Keratinocyte (primary cell): Measurements from ENCODE around the gene DES. TPM values are rescaled to one million over a fixed set of nuclear protein-coding genes. Genes with fewer than 3 reads are reported as not detected.

Experiments used
- DNase-seq: peaks from one replicate; pipeline ENCODE4 v3.0.0-alpha.2; 2011; ENCODE audit warnings: low read depth, missing footprints, low spot score
- FAIRE-seq: peaks from 2 replicates; lab custom pipeline; 2011; peaks lifted over from hg19 to GRCh38; lab: Jason Lieb, UNC
- H2AFZ ChIP-seq: 2 replicates; pipeline ENCODE4 v1.6.0; 2012; ENCODE audit warnings: low read length, control low read depth, inconsistent platforms; ENCODE audit not compliant: control insufficient read depth
- H3K27ac ChIP-seq: 2 replicates; pipeline ENCODE4 v1.5.1; 2011; ENCODE audit warnings: low read length; ENCODE audit not compliant: control insufficient read depth, insufficient read depth
- H3K27me3 ChIP-seq: 3 replicates; pipeline ENCODE4 v1.6.0; 2011; ENCODE audit warnings: low read length; ENCODE audit not compliant: control insufficient read depth, insufficient read depth; ENCODE audit errors: extremely low read depth
- H3K36me3 ChIP-seq, 2 experiments: 2 replicates in 1 of 2; 3 replicates in 1 of 2; pipeline ENCODE4 v1.5.1; 2011; ENCODE audit warnings: low read length in 2 of 2, mild to moderate bottlenecking in 1 of 2; ENCODE audit not compliant: control insufficient read depth in 2 of 2, insufficient read depth in 2 of 2; ENCODE audit errors: extremely low read depth in 1 of 2
- H3K4me1 ChIP-seq: 3 replicates; pipeline ENCODE4 v1.5.1; 2011; ENCODE audit warnings: low read length; ENCODE audit not compliant: control insufficient read depth, insufficient read depth; ENCODE audit errors: extremely low read depth
- H3K4me2 ChIP-seq: 3 replicates; pipeline ENCODE4 v1.6.0; 2011; ENCODE audit warnings: low read depth, low read length; ENCODE audit not compliant: control insufficient read depth, insufficient read depth; ENCODE audit errors: extremely low read depth
- H3K4me3 ChIP-seq, 3 experiments: fragments of 200-600 bp in 1 of 3; sonication (generic) in 1 of 3; 2 replicates in 2 of 3; 3 replicates in 1 of 3; pipeline ENCODE4 v1.5.1; 2011 to 2016; ENCODE audit warnings: low read length in 3 of 3, mild to moderate bottlenecking in 3 of 3, control low read depth in 2 of 3, inconsistent platforms in 1 of 3, low read depth in 1 of 3, mixed read lengths in 1 of 3, mixed run types in 1 of 3, moderate library complexity in 1 of 3; ENCODE audit not compliant: control insufficient read depth in 2 of 3, insufficient read depth in 2 of 3; ENCODE audit errors: extremely low read depth in 1 of 3
- H3K79me2 ChIP-seq: 2 replicates; pipeline ENCODE4 v1.6.0; 2012; ENCODE audit warnings: low read length; ENCODE audit not compliant: control insufficient read depth, insufficient read depth
- H3K9ac ChIP-seq: 3 replicates; pipeline ENCODE4 v1.6.0; 2011; ENCODE audit warnings: low read length; ENCODE audit not compliant: control insufficient read depth, insufficient read depth; ENCODE audit errors: extremely low read depth
- H3K9me1 ChIP-seq: 3 replicates; pipeline ENCODE4 v1.6.0; 2011; ENCODE audit warnings: low read length; ENCODE audit not compliant: control insufficient read depth, insufficient read depth; ENCODE audit errors: extremely low read depth
- H3K9me3 ChIP-seq: 2 replicates; pipeline ENCODE4 v1.5.1; 2012; ENCODE audit warnings: low read depth, low read length; ENCODE audit not compliant: control insufficient read depth
- H4K20me1 ChIP-seq: 3 replicates; pipeline ENCODE4 v1.6.0; 2011; ENCODE audit warnings: low read length; ENCODE audit not compliant: control insufficient read depth, insufficient read depth; ENCODE audit errors: extremely low read depth
- EZH2 ChIP-seq: IDR thresholded peaks from one replicate; pipeline ENCODE4 v1.6.1; 2012; ENCODE audit warnings: inconsistent platforms, mild to moderate bottlenecking, low read length, moderate library complexity
- dilution Hi-C: fragments of 300-500 bp; cut with MboI; formaldehyde crosslinking; loops from one replicate; pipeline ENCODE4 v1.7.0; 2020; ENCODE audit warnings: low sequenced_read_pairs; ENCODE audit not compliant: extremely low pct_ligation_motif_present
- polyA plus RNA-seq, 5 experiments: library from polyadenylated mRNA; depleted of rRNA in 3 of 5; stranded (reverse) in 3 of 5; stranded (forward) in 1 of 5; unstranded in 1 of 5; fragments of >200 nt; gene quantifications; 1 replicate in 1 of 5; 2 replicates in 3 of 5; 3 replicates in 1 of 5; pipeline versions ENCODE4 v1.2.1 to v1.2.3, GENCODE V29; 2011 to 2012; ENCODE audit warnings: missing spikeins in 2 of 5, low read depth in 1 of 5, low replicate concordance in 1 of 5
- TF ChIP-seq, protein P1 (sequence below), 3 experiments: IDR thresholded peaks in 1 of 3; conservative IDR thresholded peaks in 1 of 3; optimal IDR thresholded peaks in 1 of 3; 2 replicates in 2 of 3; 3 replicates in 1 of 3; pipeline versions ENCODE3 to v1.5.1; 2011; ENCODE audit warnings: low read length in 3 of 3, mild to moderate bottlenecking in 3 of 3, moderate library complexity in 2 of 3, control low read depth in 1 of 3, inconsistent platforms in 1 of 3; ENCODE audit not compliant: insufficient read depth in 2 of 3; ENCODE audit errors: extremely low read depth in 1 of 3

Gene DES
- polyA plus RNA-seq, 1 donor (not counting 4 experiments of a cell fraction or from before 2014, with no cell fraction given) = not detected

DNA sequence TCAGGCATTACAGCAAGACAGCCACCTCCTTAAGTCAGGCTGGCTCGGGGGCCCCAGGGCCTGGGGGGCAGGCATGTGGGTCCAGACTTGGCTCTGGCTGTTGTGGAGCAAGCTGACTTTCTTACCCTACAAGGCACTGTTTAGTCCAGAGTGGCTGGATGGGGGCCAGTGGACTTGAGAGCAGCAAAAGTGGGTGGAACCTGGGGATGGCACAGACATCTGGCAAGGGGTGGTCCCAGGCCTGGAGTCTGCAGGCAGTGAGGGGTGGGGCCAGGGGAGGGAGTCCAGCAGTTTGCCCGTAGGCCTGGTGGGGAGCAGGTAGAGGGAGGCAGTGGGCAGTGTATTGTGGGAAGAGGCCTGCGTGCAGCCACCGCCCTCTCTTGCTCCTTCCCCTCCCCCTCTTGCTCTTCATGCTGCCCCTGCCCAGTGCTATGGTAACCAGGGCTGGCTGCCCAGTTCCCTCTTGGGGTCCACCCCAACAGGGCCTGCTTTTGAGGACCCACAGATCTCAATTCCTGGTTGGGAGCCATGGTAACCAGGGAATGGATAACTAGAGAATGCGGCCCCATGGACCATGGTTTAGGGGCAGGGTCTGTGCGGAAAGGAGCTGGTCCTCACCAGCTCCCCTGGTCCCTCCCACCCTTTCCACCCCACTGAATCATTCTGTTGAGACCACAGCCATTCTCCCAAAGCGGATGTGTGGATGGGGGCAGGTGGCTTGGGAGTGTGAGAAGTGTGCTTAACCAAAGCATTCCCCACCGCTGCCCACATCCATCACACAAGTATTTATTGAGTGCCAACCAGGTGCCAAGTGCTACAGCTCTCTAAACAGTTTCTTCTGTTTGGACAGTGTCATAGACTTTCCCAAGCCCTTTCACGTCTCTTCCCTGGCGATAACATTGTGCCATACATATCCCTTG is 35.8 kb downstream of the DES start:
- H3K36me3 ChIP-seq = peaks cover 5 to 13% of the 10 kb centered on the region in 2 experiments
- no peak overlapping the region for H2AFZ ChIP-seq
- H3K9me1 ChIP-seq = no peaks in the 10 kb centered on the region
- no peaks in the 10 kb centered on the region for H3K27me3 ChIP-seq
- FAIRE-seq = peak; percentile 56
- H4K20me1 ChIP-seq = no peaks in the 10 kb centered on the region
- H3K79me2 ChIP-seq = no peaks in the 10 kb centered on the region
- H3K9ac ChIP-seq = peak overlapping the region; percentile 65
- dilution Hi-C loops = no loop called here
- peak overlapping the region; percentile 79 for H3K4me2 ChIP-seq
- H3K27ac ChIP-seq = peak overlapping the region; percentile 85
- TF ChIP-seq EZH2 = no peak
- TF ChIP-seq, protein P1, sequence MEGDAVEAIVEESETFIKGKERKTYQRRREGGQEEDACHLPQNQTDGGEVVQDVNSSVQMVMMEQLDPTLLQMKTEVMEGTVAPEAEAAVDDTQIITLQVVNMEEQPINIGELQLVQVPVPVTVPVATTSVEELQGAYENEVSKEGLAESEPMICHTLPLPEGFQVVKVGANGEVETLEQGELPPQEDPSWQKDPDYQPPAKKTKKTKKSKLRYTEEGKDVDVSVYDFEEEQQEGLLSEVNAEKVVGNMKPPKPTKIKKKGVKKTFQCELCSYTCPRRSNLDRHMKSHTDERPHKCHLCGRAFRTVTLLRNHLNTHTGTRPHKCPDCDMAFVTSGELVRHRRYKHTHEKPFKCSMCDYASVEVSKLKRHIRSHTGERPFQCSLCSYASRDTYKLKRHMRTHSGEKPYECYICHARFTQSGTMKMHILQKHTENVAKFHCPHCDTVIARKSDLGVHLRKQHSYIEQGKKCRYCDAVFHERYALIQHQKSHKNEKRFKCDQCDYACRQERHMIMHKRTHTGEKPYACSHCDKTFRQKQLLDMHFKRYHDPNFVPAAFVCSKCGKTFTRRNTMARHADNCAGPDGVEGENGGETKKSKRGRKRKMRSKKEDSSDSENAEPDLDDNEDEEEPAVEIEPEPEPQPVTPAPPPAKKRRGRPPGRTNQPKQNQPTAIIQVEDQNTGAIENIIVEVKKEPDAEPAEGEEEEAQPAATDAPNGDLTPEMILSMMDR (optimal IDR thresholded peaks at IDR 0.05 in 1 of 3, IDR thresholded peaks at IDR 0.05 in 1 of 3, conservative IDR thresholded peaks at IDR 0.05 in 1 of 3; ENCODE audit: extremely low read depth in 1 of 3, insufficient read depth in 2 of 3, low read length in 3 of 3) = no peak
- no peaks in the 10 kb centered on the region for H3K9me3 ChIP-seq
- H3K4me1 ChIP-seq = peaks cover 41% of the 10 kb centered on the region
- H3K4me3 ChIP-seq = peak overlapping the region in 2 of 3 experiments; percentile 32 to 53
- DNase-seq = peak; percentile 56

DNA sequence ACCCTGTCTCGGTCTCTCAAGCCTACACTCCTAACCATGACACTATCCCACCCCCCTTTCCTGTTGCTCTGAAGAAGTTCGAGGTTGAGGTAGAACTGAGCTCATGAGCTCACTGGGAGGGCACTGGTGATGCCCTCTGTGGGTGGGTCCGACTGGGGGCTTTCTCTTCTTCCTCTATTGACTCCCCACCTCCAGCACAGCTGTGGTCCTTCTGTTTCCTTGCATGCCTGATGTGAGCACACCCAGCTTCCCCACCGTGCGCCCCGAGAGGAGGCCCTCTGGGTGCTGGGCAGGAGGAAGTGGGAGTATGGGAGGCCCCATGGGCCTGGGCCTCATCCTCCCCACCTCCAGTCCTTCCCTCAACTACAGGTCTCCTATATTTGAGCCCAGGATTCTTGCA is 37.4 kb downstream of the DES start:
- DNase-seq (no peak), FAIRE-seq (no peak)
- H3K4me3 ChIP-seq = no peak overlapping the region
- H4K20me1 ChIP-seq = no peaks in the 10 kb centered on the region
- H3K9me1 ChIP-seq = no peaks in the 10 kb centered on the region
- H3K9me3 ChIP-seq = no peaks in the 10 kb centered on the region
- H3K4me1 ChIP-seq = peaks cover 41% of the 10 kb centered on the region
- no peaks in the 10 kb centered on the region for H3K27me3 ChIP-seq
- no peak overlapping the region for H3K4me2 ChIP-seq
- no peak overlapping the region for H3K9ac ChIP-seq
- peaks cover 2 to 9% of the 10 kb centered on the region in 2 experiments for H3K36me3 ChIP-seq
- H3K27ac ChIP-seq = no peak overlapping the region
- H3K79me2 ChIP-seq = no peaks in the 10 kb centered on the region
- no peak for TF ChIP-seq EZH2
- TF ChIP-seq, protein P1 (optimal IDR thresholded peaks at IDR 0.05 in 1 of 3, IDR thresholded peaks at IDR 0.05 in 1 of 3, conservative IDR thresholded peaks at IDR 0.05 in 1 of 3; ENCODE audit: extremely low read depth in 1 of 3, insufficient read depth in 2 of 3, low read length in 3 of 3) = no peak
- dilution Hi-C loops = no loop called here
- no peak overlapping the region for H2AFZ ChIP-seq
